ENCODE data around the gene PRMT1. TPM values are rescaled to one million over a fixed set of nuclear protein-coding genes. Genes with fewer than 3 reads are reported as not detected.

PRMT1 gene
- total and polyA plus RNA-seq, 4 donors: 122 to 254 (median 127) TPM

DNA sequence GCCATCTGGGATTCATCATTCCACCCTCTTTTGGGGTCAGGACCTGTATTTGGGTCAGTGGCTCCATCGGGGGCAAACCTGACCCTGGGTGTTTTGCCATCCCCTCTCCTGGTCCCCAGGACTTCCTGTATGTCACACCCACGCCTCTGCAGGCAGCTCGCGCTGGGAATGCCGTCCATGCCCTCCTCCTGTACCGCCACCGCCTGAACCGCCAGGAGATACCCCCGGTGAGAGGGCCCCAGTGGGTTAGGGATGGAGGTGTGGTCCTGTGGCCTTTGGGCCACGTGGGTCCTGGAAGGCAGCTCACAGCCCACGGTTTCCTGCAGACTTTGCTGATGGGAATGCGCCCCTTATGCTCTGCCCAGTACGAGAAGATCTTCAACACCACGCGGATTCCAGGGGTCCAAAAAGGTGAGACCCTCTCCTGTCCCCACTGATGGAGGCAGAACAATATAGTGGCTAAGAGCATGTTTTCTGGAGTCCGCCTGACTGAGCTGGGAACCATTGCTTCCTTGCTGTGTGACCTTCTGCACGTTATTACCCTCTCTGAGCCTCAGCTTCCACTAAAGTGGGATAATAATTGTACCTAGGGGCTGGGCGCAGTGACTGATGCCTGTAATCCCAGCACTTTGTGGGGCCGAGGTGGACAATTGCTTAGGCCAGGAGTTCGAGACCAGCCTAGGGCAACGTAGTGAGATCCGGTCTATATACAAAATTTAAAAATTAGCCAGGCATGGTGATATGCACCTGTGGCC is 28.0 kb downstream of the PRMT1 start:
- 88% methylated on average over 22 of the region's 22 CpGs for WGBS, 2 donors
- Histone ChIP-seq H3K9ac (ENCODE audit: insufficient read depth in 1 of 2, low read length in 2 of 2) (no peak overlapping the region), H3K4me3 (no peak overlapping the region), H3K9me3 (ENCODE audit: control insufficient read depth in 4 of 4, insufficient read depth in 3 of 4, low read length in 3 of 4) (no peaks in the 10 kb centered on the region), H3K36me3 (ENCODE audit: control insufficient read depth in 4 of 4, insufficient read depth in 4 of 4, low read length in 4 of 4) (peaks cover 0 to 5% (median 0%) of the 10 kb centered on the region in 4 donors), H3K27ac (ENCODE audit: low read depth in 1 of 2, low read length in 1 of 2) (no peak overlapping the region), H3K4me1 (ENCODE audit: control insufficient read depth in 5 of 5, insufficient read depth in 5 of 5, low read length in 5 of 5) (no peaks in the 10 kb centered on the region), H3K27me3 (ENCODE audit: control insufficient read depth in 3 of 3, insufficient read depth in 3 of 3, low read length in 2 of 3) (no peaks in the 10 kb centered on the region)
- DNase-seq: no peak
- no peak for ATAC-seq (ENCODE audit: insufficient read depth, low FRiP score)
- TF ChIP-seq, protein P1, sequence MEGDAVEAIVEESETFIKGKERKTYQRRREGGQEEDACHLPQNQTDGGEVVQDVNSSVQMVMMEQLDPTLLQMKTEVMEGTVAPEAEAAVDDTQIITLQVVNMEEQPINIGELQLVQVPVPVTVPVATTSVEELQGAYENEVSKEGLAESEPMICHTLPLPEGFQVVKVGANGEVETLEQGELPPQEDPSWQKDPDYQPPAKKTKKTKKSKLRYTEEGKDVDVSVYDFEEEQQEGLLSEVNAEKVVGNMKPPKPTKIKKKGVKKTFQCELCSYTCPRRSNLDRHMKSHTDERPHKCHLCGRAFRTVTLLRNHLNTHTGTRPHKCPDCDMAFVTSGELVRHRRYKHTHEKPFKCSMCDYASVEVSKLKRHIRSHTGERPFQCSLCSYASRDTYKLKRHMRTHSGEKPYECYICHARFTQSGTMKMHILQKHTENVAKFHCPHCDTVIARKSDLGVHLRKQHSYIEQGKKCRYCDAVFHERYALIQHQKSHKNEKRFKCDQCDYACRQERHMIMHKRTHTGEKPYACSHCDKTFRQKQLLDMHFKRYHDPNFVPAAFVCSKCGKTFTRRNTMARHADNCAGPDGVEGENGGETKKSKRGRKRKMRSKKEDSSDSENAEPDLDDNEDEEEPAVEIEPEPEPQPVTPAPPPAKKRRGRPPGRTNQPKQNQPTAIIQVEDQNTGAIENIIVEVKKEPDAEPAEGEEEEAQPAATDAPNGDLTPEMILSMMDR (IDR thresholded peaks at IDR 0.05; ENCODE audit: control extremely low read depth, extremely low read depth): no peak

DNA sequence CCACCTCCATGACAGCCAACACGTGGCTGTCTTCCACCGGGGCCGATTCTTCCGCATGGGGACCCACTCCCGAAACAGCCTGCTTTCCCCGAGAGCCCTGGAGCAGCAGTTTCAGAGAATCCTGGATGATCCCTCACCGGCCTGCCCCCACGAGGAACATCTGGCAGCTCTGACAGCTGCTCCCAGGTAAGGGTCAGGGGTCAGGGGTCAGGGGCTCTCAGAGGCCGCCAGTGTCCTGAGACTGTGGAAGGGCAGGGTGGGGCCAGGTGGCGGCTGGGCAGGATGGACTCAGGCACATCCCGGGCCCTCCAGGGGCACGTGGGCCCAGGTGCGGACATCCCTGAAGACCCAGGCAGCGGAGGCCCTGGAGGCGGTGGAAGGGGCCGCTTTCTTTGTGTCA is 28.8 kb downstream of the PRMT1 start:
- no peaks in the 10 kb centered on the region for H3K4me1 ChIP-seq (ENCODE audit: control insufficient read depth in 5 of 5, insufficient read depth in 5 of 5, low read length in 5 of 5)
- H3K9ac ChIP-seq (ENCODE audit: insufficient read depth in 1 of 2, low read length in 2 of 2): no peak overlapping the region

DNA sequence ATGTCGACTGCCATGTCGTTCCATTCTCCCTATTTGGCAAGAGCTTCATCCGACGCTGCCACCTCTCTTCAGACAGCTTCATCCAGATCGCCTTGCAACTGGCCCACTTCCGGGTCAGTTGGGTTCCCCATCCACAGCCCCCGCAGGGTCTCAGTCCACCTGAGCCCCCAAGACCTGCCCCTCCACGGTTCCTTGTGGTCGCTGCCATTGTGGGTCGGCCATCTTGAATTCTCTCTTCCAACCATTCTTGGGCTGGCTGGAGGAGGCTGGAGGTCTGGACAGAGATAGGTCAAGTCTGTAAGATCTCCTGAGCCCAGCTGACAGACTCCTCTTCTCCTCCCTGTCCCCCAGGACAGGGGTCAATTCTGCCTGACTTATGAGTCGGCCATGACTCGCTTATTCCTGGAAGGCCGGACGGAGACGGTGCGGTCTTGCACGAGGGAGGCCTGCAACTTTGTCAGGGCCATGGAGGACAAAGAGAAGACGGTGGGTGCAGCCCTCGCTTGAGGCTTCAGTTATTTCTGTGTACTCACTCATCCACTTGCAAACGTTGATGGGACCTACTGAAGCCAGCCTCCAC is 33.4 kb downstream of the PRMT1 start:
- H3K27me3 ChIP-seq (ENCODE audit: control insufficient read depth in 3 of 3, insufficient read depth in 3 of 3, low read length in 2 of 3): no peaks in the 10 kb centered on the region
- H3K27ac ChIP-seq (ENCODE audit: low read depth in 1 of 2, low read length in 1 of 2): no peak overlapping the region
- DNase-seq (no peak), ATAC-seq (ENCODE audit: insufficient read depth, low FRiP score) (no peak)
- no peak overlapping the region for H3K4me3 ChIP-seq
- TF ChIP-seq, protein P1 (IDR thresholded peaks at IDR 0.05; ENCODE audit: control extremely low read depth, extremely low read depth): no peak
- no peaks in the 10 kb centered on the region for H3K4me1 ChIP-seq (ENCODE audit: control insufficient read depth in 5 of 5, insufficient read depth in 5 of 5, low read length in 5 of 5)
- H3K9me3 ChIP-seq (ENCODE audit: control insufficient read depth in 4 of 4, insufficient read depth in 3 of 4, low read length in 3 of 4): no peaks in the 10 kb centered on the region
- H3K9ac ChIP-seq (ENCODE audit: insufficient read depth in 1 of 2, low read length in 2 of 2): no peak overlapping the region
- H3K36me3 ChIP-seq (ENCODE audit: control insufficient read depth in 4 of 4, insufficient read depth in 4 of 4, low read length in 4 of 4): no peaks in the 10 kb centered on the region
- 94% methylated on average over 20 of the region's 20 CpGs for WGBS, 2 donors

More for the DNA sequence above, 28.8 kb downstream of the PRMT1 start:
- no peak overlapping the region for H3K4me3 ChIP-seq
- WGBS, 2 donors: 91 to 93% methylated on average over 16 of the region's 16 CpGs
- H3K9me3 ChIP-seq (ENCODE audit: control insufficient read depth in 4 of 4, insufficient read depth in 3 of 4, low read length in 3 of 4): no peaks in the 10 kb centered on the region
- no peaks in the 10 kb centered on the region for H3K27me3 ChIP-seq (ENCODE audit: control insufficient read depth in 3 of 3, insufficient read depth in 3 of 3, low read length in 2 of 3)
- H3K36me3 ChIP-seq (ENCODE audit: control insufficient read depth in 4 of 4, insufficient read depth in 4 of 4, low read length in 4 of 4): peaks cover 0 to 5% (median 0%) of the 10 kb centered on the region in 4 donors
- H3K27ac ChIP-seq (ENCODE audit: low read depth in 1 of 2, low read length in 1 of 2): no peak overlapping the region
- TF ChIP-seq, protein P1 (IDR thresholded peaks at IDR 0.05; ENCODE audit: control extremely low read depth, extremely low read depth): no peak
- DNase-seq: no peak
- no peak for ATAC-seq (ENCODE audit: insufficient read depth, low FRiP score)
